Kidney (tissue), 14 donors: ENCODE measurements around the gene CHD6. TPM values are rescaled to one million over a fixed set of nuclear protein-coding genes. Genes with fewer than 3 reads are reported as not detected.

Experiments used
- DNase-seq, 5 donors: peaks; one replicate each; pipeline ENCODE4 v3.0.0-alpha.2; 2013 to 2020
- FAIRE-seq: peaks from 2 replicates; lab custom pipeline; 2012; peaks lifted over from hg19 to GRCh38; lab: Jason Lieb, UNC
- H3K27ac ChIP-seq, 2 donors: one replicate each; pipeline ENCODE4 v1.7.0; 2013; ENCODE audit warnings: low read depth in 2 of 2, low read length in 2 of 2, inconsistent platforms in 1 of 2
- H3K27me3 ChIP-seq: one replicate; pipeline ENCODE4 v1.7.1; 2013; ENCODE audit warnings: low read length, inconsistent platforms; ENCODE audit not compliant: control insufficient read depth, insufficient read depth
- H3K36me3 ChIP-seq, 3 donors: one replicate each; pipeline versions ENCODE4 v1.7.0 to v1.7.1; 2013; ENCODE audit warnings: low read length in 3 of 3, control low read depth in 1 of 3, inconsistent platforms in 1 of 3; ENCODE audit not compliant: insufficient read depth in 3 of 3, control insufficient read depth in 2 of 3
- H3K4me1 ChIP-seq, 3 donors: one replicate each; pipeline versions ENCODE4 v1.7.0 to v1.7.1; 2013; ENCODE audit warnings: low read length in 3 of 3, inconsistent platforms in 1 of 3, low read depth in 1 of 3; ENCODE audit not compliant: control insufficient read depth in 2 of 3, insufficient read depth in 2 of 3
- H3K4me3 ChIP-seq, 3 donors: one replicate each; pipeline versions ENCODE4 v1.7.0 to v1.8.1; 2013; ENCODE audit warnings: low read length in 3 of 3, control low read depth in 1 of 3, inconsistent platforms in 1 of 3
- H3K9ac ChIP-seq, 3 donors: one replicate each; pipeline versions ENCODE4 v1.7.0 to v1.7.1; 2013; ENCODE audit warnings: low read length in 3 of 3, control low read depth in 1 of 3, inconsistent platforms in 1 of 3
- H3K9me3 ChIP-seq, 3 donors: one replicate each; pipeline versions ENCODE4 v1.7.0 to v1.7.1; 2013; ENCODE audit warnings: low read length in 3 of 3, control low read depth in 1 of 3, inconsistent platforms in 1 of 3; ENCODE audit not compliant: control insufficient read depth in 2 of 3, insufficient read depth in 1 of 3
- CTCF ChIP-seq: IDR thresholded peaks from 3 replicates; pipeline ENCODE4 v1.5.1; 2012; ENCODE audit warnings: mild to moderate bottlenecking, moderate library complexity, borderline replicate concordance; ENCODE audit not compliant: insufficient read depth; ENCODE audit errors: extremely low read depth
- intact Hi-C: fragments of 100-400 bp; cut with DNase I; formaldehyde crosslinking; loops from one replicate; pipeline ENCODE4 v1.11.1; 2022
- polyA plus RNA-seq: library from polyadenylated mRNA; stranded (reverse); fragments of 350-450 nt; fragmentation: Illumina TruSeq; extraction: RNeasy Lipid Tissue Mini Kit (QIAGEN cat#74804); gene quantifications from one replicate; pipeline ENCODE4 v1.2.3, GENCODE V29; 2014; ENCODE audit warnings: low read depth, low replicate concordance; ENCODE audit not compliant: insufficient read depth
- total RNA-seq: library from RNA; stranded (reverse); fragmentation: NEBNext Ultra II Directional; extraction: Animal tissue kit (Norgen Biotek cat#: 25700); gene quantifications from one replicate; pipeline ENCODE4 v1.2.1, GENCODE V29; 2021
- donor health status: control.
- donor health status: control.
- donor health status: control.
- donor health status: control.
- donor health status: control.
- donor health status: DM: yes; HTN: yes; CAD: no.
- donor health status: Normal renal cell carcinoma (clear cell type).

The CHD6 gene
- total and polyA plus RNA-seq, 2 donors from 2014 or later: 4.5 to 53.5 TPM

GRCh38 chr20:41506192-41506915 lies 111.8 kb downstream of the CHD6 start:
- Histone ChIP-seq H3K36me3 (peaks cover 0 to 3% (median 0%) of the 10 kb centered on the region in 3 donors), H3K4me1 (peaks cover 5 to 16% (median 10%) of the 10 kb centered on the region in 3 donors), H3K27me3 (no peaks in the 10 kb centered on the region), H3K9ac (no peak overlapping the region), H3K4me3 (no peak overlapping the region), H3K27ac (no peak overlapping the region), H3K9me3 (no peaks in the 10 kb centered on the region)
- TF ChIP-seq CTCF: no peak
- no peak for DNase-seq
- no peak for FAIRE-seq
- intact Hi-C loops: no loop called here

- H3K27me3 ChIP-seq: no peaks in the 10 kb centered on the region
- no peaks in the 10 kb centered on the region for H3K9me3 ChIP-seq
- H3K36me3 ChIP-seq: peaks cover 0 to 2% (median 0%) of the 10 kb centered on the region in 3 donors
- no peak overlapping the region for H3K27ac ChIP-seq
- H3K4me3 ChIP-seq: no peak overlapping the region
- H3K4me1 ChIP-seq: peaks cover 0 to 16% (median 8%) of the 10 kb centered on the region in 3 donors
- intact Hi-C loops: no loop called here
- no peak for DNase-seq
- FAIRE-seq: no peak
- TF ChIP-seq CTCF: no peak
- H3K9ac ChIP-seq: no peak overlapping the region
These were observed 113.0 kb downstream of the CHD6 start for GRCh38 chr20:41505184-41505583.

GRCh38 chr20:41501376-41501775 lies 116.8 kb downstream of the CHD6 start:
- no peaks in the 10 kb centered on the region for H3K27me3 ChIP-seq
- H3K4me1 ChIP-seq: no peaks in the 10 kb centered on the region
- no peaks in the 10 kb centered on the region for H3K9me3 ChIP-seq
- no peak for FAIRE-seq
- no peak for DNase-seq
- peaks cover 0 to 8% (median 2%) of the 10 kb centered on the region in 3 donors for H3K36me3 ChIP-seq
- intact Hi-C loops: no loop called here
- no peak overlapping the region for H3K4me3 ChIP-seq
- no peak overlapping the region for H3K27ac ChIP-seq
- H3K9ac ChIP-seq: no peak overlapping the region
- no peak for TF ChIP-seq CTCF
